Activated naive CD4-positive, alpha-beta T cell treated with anti-CD3 and anti-CD28 coated beads, Interleukin-2, amount 10 ng/mL, durations not matched to agents 5 hours and 36 hours (primary cell): ENCODE measurements around the gene PSMD10. TPM values are rescaled to one million over a fixed set of nuclear protein-coding genes. Genes with fewer than 3 reads are reported as not detected.

Experiments used
- total RNA-seq, 2 experiments: library from RNA; stranded (reverse); gene quantifications; one replicate each; pipeline ENCODE4 v1.2.3, GENCODE V29; 2021

The PSMD10 gene, protein sequence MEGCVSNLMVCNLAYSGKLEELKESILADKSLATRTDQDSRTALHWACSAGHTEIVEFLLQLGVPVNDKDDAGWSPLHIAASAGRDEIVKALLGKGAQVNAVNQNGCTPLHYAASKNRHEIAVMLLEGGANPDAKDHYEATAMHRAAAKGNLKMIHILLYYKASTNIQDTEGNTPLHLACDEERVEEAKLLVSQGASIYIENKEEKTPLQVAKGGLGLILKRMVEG
- total RNA-seq = 10 to 100 TPM; 30.1 to 32.5 TPM

DNA sequence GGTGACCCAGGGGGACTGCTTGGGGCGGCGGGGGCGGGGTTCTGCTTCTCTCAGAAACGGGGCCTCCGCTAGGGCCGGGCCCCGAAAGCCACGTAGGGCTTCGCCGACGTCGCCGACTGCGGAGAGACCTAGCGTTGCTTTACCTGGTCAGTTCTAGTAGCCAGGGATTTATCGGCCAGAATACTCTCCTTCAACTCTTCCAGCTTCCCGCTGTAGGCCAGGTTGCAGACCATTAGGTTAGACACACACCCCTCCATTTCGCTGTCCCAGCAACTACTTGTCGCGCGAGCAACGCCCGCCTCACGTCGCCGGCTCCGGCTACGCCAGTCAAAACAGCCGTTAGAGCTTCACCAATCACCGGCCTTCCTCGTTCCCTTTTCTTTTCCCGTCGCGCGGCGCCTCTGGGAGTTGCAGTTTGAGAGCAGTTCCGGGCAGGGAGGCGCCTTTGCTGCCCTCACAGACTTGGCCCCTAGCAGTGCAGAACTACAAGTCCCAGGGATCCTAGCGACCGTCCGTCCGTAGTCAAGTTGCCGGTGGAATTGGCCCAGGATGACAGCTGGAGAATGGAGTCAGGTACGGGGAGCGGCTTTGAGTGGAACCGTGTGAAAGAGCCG is at the start of gene PSMD10, which contains the start of gene ATG4A:
Gene PSMD10 (minus strand): TSS at position 279 of the 614 bp plus-strand sequence. CDS start 22 bp downstream, at position 257.
Gene ATG4A (plus strand): TSS at position 515 of the 614 bp plus-strand sequence. CDS start 49 bp downstream, at position 564.

DNA sequence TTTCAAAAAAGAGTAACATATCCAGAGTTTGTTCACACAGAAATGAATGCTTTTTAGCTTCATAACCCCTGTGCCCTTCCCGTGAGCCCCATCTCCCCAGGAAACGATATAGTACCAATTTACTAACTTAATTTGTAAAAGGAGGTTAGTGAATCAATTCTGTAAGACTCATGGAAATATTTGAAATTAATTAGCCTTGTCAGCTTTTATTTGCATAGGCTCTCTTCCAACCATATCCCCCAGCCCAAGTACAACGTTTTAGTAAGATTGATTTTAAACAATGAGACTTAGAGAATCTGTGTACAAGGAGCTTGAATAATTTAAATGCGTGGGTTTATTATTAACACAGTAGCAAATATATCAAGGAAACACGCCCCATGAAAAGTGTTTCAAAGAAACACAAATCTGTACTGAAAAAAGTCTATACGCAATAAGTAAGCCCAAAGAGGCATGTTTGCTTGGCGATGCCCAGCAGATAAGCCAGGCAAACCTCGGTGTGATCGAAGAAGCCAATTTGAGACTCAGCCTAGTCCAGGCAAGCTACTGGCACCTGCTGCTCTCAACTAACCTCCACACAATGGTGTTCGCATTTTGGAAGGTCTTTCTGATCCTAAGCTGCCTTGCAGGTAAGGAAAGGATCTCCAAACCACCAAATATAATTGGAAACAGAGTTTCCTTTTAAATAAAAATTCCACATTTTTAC is 46.6 kb downstream of the PSMD10 start, which contains the start of gene VSIG1:
Gene VSIG1 (plus strand): TSS at position 512 of the 703 bp plus-strand sequence. CDS start 66 bp downstream, at position 578.

Other genes with a start within 250 kb of the PSMD10 start
- not detected for gene TEX13B, start 109.2 kb downstream of the PSMD10 start, total RNA-seq
- 10 to 100 TPM; 13.5 to 16.2 TPM for gene VSIG1, start 46.5 kb downstream of the PSMD10 start, total RNA-seq
- 10 to 100 TPM; 10.8 to 11.3 TPM for gene ATG4A, start 236 bp upstream of the PSMD10 start, total RNA-seq